Measurements from ENCODE around the gene INPP5E.

Gene INPP5E

DNA sequence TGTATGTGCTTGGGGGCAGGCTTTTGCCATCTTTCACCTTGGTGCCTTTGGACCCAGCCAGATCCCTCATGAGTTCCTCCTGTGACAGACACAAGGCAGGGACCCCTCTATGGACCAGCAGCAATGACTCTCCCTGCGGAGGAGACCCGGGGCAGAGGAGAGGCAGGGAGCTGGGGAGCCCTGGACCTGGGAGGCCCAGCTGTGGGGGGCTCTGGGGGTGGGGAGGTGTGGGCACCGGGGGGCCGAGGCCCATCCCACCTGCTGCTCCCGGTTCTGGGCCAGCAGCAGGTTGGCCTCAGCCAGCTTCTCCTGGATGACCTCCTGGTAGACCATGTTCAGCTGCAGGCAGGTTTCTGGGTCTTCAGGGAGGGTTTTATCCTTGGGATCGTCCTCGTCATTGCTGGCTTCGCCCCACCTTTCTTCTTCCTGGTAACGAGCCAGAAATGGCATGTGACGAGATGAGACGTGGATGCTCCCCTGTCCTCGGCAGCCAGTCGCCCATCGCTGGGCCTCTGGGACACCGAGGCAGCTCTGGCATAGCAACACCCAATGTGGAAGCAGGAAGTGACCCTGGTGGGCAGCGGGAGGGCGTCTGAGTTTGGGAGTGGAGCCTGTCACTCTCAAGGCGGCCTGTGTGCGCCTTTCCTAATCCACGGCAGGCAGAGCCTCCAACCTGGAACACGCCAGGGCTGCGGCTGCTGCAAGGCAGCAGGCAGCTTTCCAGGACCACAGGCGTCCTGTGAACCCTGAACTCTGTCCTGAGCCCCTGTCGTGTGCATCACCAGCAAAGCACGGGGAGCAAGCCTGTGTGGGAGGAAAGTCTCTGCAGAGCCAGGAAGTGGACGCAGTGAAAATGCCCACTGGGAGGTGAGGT is 44.1 kb downstream of the INPP5E start:
- H3K27me3 ChIP-seq (ENCODE audit: control insufficient read depth, insufficient read depth, low read length) = no peaks in the 10 kb centered on the region
- no peaks in the 10 kb centered on the region for H3K4me1 ChIP-seq
- H3K4me2 ChIP-seq (ENCODE audit: low read length) = no peak overlapping the region
- H3K27ac ChIP-seq = no peak overlapping the region
- no peaks in the 10 kb centered on the region for H3K79me2 ChIP-seq
- no peak overlapping the region for H2AFZ ChIP-seq
- no peaks in the 10 kb centered on the region for H3K9me3 ChIP-seq (ENCODE audit: control insufficient read depth, low read length)
- no peaks in the 10 kb centered on the region for H3K36me3 ChIP-seq (ENCODE audit: control insufficient read depth, insufficient read depth, low read length)
- H3K9ac ChIP-seq = no peak overlapping the region
- TF ChIP-seq, protein P1, sequence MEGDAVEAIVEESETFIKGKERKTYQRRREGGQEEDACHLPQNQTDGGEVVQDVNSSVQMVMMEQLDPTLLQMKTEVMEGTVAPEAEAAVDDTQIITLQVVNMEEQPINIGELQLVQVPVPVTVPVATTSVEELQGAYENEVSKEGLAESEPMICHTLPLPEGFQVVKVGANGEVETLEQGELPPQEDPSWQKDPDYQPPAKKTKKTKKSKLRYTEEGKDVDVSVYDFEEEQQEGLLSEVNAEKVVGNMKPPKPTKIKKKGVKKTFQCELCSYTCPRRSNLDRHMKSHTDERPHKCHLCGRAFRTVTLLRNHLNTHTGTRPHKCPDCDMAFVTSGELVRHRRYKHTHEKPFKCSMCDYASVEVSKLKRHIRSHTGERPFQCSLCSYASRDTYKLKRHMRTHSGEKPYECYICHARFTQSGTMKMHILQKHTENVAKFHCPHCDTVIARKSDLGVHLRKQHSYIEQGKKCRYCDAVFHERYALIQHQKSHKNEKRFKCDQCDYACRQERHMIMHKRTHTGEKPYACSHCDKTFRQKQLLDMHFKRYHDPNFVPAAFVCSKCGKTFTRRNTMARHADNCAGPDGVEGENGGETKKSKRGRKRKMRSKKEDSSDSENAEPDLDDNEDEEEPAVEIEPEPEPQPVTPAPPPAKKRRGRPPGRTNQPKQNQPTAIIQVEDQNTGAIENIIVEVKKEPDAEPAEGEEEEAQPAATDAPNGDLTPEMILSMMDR (IDR thresholded peaks at IDR 0.05) = no peak
- no peak overlapping the region for H3K4me3 ChIP-seq (ENCODE audit: low read depth, low read length)

DNA sequence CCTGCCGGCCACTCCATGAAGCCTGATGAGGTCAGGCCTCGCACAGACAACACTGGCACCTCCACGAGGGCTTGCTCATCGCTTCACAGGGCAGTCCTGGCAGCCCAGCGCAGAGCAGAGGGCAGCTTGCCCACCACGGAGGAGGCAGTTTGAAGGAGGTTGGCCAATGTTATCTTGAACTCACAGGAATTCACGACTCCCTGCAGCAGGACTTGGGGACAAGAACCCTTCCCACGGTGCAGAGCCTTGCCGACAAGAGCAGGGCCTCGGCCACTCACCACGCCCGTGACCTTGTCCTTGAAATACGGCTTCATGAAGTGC is 44.7 kb downstream of the INPP5E start:
- no peaks in the 10 kb centered on the region for H3K36me3 ChIP-seq (ENCODE audit: control insufficient read depth, insufficient read depth, low read length)
- H3K4me2 ChIP-seq (ENCODE audit: low read length) = no peak overlapping the region
- H3K27ac ChIP-seq = no peak overlapping the region
- H3K4me1 ChIP-seq = no peaks in the 10 kb centered on the region
- TF ChIP-seq, protein P1 (IDR thresholded peaks at IDR 0.05) = no peak
- H3K4me3 ChIP-seq (ENCODE audit: low read depth, low read length) = no peak overlapping the region
- H3K9ac ChIP-seq = no peak overlapping the region
- no peak overlapping the region for H2AFZ ChIP-seq
- H3K9me3 ChIP-seq (ENCODE audit: control insufficient read depth, low read length) = no peaks in the 10 kb centered on the region
- no peaks in the 10 kb centered on the region for H3K79me2 ChIP-seq
- no peaks in the 10 kb centered on the region for H3K27me3 ChIP-seq (ENCODE audit: control insufficient read depth, insufficient read depth, low read length)

DNA sequence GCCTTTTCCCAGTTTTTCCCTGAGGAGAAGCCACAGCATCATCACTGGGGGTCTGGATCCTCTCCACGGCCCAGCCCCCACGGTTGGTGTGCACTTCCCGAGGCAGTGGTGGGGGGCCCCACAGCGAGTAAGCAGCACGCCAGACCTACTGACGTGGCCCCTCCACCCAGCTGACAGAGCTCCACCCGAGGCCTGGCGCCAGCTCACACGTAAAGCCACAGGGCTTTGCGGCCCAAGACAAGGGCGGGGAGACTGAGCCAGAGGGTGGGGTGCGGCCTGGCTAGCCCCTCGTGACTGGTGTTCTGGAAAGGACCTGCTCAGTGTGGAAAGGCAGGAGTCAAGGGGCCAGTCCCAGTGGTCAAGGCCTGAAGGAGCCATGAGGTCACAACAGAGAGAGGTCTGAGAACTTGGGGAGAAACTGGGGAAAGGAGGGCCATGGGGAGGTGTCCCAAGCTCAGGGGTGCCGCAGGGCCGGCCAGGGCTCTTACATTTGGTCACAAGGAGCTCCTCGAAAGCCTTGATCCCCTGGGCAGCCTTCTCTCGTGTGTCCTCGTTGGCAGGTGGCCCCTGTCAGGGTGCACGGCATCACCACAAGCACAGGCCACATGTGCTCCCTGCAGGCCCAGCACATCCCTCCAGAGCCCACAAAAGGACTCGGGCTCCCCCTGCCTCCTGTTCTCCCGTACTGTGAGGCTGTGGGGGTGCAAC is 45.2 kb downstream of the INPP5E start:
- Histone ChIP-seq H3K9ac (no peak overlapping the region), H3K36me3 (ENCODE audit: control insufficient read depth, insufficient read depth, low read length) (no peaks in the 10 kb centered on the region), H3K9me3 (ENCODE audit: control insufficient read depth, low read length) (no peaks in the 10 kb centered on the region), H3K27me3 (ENCODE audit: control insufficient read depth, insufficient read depth, low read length) (no peaks in the 10 kb centered on the region), H2AFZ (no peak overlapping the region), H3K4me2 (ENCODE audit: low read length) (no peak overlapping the region), H3K27ac (no peak overlapping the region), H3K4me1 (no peaks in the 10 kb centered on the region), H3K4me3 (ENCODE audit: low read depth, low read length) (no peak overlapping the region), H3K79me2 (no peaks in the 10 kb centered on the region)
- TF ChIP-seq, protein P1 (IDR thresholded peaks at IDR 0.05) = no peak

DNA sequence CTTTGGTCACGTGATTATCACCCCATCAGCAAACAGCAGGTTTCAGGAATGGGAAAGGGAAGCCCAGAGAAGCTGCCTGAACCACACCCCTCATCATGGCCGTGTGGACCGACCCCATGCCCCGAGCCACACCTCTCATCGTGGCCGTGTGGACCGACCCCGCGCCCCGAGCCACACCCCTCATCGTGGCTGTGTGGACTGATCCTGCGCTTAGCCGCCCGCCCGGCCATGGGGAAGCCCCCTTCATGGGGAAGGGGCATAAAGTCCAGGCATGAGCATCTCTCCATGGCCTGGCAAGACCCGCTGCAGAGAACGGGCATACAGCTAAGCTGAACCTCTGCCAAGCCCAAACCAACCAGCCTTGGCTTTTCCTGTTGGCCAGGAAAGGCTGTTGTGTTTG is 46.1 kb downstream of the INPP5E start:
- no peak overlapping the region for H3K27ac ChIP-seq
- TF ChIP-seq, protein P1 (IDR thresholded peaks at IDR 0.05) = no peak
- H3K79me2 ChIP-seq = no peaks in the 10 kb centered on the region
- no peaks in the 10 kb centered on the region for H3K36me3 ChIP-seq (ENCODE audit: control insufficient read depth, insufficient read depth, low read length)
- H3K4me1 ChIP-seq = no peaks in the 10 kb centered on the region
- no peaks in the 10 kb centered on the region for H3K27me3 ChIP-seq (ENCODE audit: control insufficient read depth, insufficient read depth, low read length)
- H2AFZ ChIP-seq = no peak overlapping the region
- H3K4me2 ChIP-seq (ENCODE audit: low read length) = no peak overlapping the region
- no peak overlapping the region for H3K4me3 ChIP-seq (ENCODE audit: low read depth, low read length)
- H3K9ac ChIP-seq = no peak overlapping the region
- no peaks in the 10 kb centered on the region for H3K9me3 ChIP-seq (ENCODE audit: control insufficient read depth, low read length)
